DOHH2 (cell line): ENCODE data around the gene USP2.

ENCODE experiments used
- EZH2phosphoT487 ChIP-seq: fragments of 200-600 bp; sonication (generic); IDR thresholded peaks from 2 replicates; pipeline ENCODE4 v1.6.1; 2017; ENCODE audit warnings: borderline replicate concordance, mild to moderate bottlenecking, antibody characterized with exemption, low read length, moderate library complexity, mixed read lengths
- TF ChIP-seq, protein P1 (sequence below): fragments of 200-600 bp; sonication (generic); IDR thresholded peaks from one replicate; pipeline ENCODE4 v1.5.1; 2014; ENCODE audit warnings: antibody characterized with exemption, mild to moderate bottlenecking, low read depth, low read length; ENCODE audit not compliant: poor library complexity, severe bottlenecking

GRCh38 chr11:119320776-119321524, 60.5 kb downstream of the USP2 start:
- TF ChIP-seq, protein P1, sequence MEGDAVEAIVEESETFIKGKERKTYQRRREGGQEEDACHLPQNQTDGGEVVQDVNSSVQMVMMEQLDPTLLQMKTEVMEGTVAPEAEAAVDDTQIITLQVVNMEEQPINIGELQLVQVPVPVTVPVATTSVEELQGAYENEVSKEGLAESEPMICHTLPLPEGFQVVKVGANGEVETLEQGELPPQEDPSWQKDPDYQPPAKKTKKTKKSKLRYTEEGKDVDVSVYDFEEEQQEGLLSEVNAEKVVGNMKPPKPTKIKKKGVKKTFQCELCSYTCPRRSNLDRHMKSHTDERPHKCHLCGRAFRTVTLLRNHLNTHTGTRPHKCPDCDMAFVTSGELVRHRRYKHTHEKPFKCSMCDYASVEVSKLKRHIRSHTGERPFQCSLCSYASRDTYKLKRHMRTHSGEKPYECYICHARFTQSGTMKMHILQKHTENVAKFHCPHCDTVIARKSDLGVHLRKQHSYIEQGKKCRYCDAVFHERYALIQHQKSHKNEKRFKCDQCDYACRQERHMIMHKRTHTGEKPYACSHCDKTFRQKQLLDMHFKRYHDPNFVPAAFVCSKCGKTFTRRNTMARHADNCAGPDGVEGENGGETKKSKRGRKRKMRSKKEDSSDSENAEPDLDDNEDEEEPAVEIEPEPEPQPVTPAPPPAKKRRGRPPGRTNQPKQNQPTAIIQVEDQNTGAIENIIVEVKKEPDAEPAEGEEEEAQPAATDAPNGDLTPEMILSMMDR, result no peak
- no peak for TF ChIP-seq EZH2phosphoT487
